ENCODE data around the gene HIBADH. TPM values are rescaled to one million over a fixed set of nuclear protein-coding genes. Genes with fewer than 3 reads are reported as not detected.
"Not testable (repeated sequence)": the region's sequence is repeated elsewhere in the genome, so short reads cannot be mapped to it uniquely, and the experiment has no call there.

The HIBADH gene
- total RNA-seq, 2 donors from 2014 or later = 28.2 to 44.4 TPM

- Histone ChIP-seq H3K4me1 (no peaks in the 10 kb centered on the region), H3K27me3 (no peaks in the 10 kb centered on the region), H3K9ac (ENCODE audit: low read depth in 2 of 2, low read length in 2 of 2) (no peak overlapping the region), H3K9me3 (no peaks in the 10 kb centered on the region), H3K36me3 (no peaks in the 10 kb centered on the region), H3K4me3 (no peak overlapping the region), H3K27ac (no peak overlapping the region)
- intact Hi-C loops (cut with DNase I) = no loop called here
- no peak for TF ChIP-seq CTCF (IDR thresholded peaks at IDR 0.05)
- no peak for DNase-seq
Measured at GRCh38 chr7:27513885-27514284, 148.8 kb downstream of the HIBADH start.

DNA sequence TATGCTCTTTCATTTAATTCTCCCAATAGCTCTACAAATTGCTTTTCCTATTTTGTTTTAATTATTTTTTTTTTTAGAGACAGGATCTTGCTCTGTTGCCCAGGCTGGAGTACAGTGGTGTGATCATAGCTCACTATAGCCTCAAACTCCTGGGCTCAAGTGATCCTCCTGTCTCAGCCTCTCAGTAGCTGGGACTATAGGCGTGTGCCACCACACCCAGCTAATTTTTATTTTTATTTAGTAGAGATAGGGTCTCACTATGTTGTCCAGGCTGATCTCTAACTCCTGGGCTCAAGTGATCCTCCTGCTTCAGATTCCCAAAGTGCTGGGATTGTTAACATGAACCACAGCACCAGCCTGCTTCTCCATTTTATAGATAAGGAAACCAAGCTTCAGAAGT is 151.3 kb downstream of the HIBADH start:
- intact Hi-C loops (cut with DNase I); H3K27ac ChIP-seq; H3K9me3 ChIP-seq; H3K36me3 ChIP-seq; H3K27me3 ChIP-seq; H3K4me1 ChIP-seq; H3K9ac ChIP-seq (ENCODE audit: low read depth in 2 of 2, low read length in 2 of 2); H3K4me3 ChIP-seq; DNase-seq: not testable (repeated sequence)

- Histone ChIP-seq H3K4me3 (no peak overlapping the region), H3K36me3 (no peaks in the 10 kb centered on the region), H3K4me1 (no peaks in the 10 kb centered on the region), H3K9ac (ENCODE audit: low read depth in 2 of 2, low read length in 2 of 2) (no peak overlapping the region), H3K27me3 (no peaks in the 10 kb centered on the region), H3K9me3 (no peaks in the 10 kb centered on the region), H3K27ac (no peak overlapping the region)
- TF ChIP-seq CTCF (IDR thresholded peaks at IDR 0.05) = no peak
- DNase-seq = no peak
- intact Hi-C loops (cut with DNase I) = no loop called here
Measured at GRCh38 chr7:27510541-27510940, 152.1 kb downstream of the HIBADH start.

GRCh38 chr7:27501879-27502278 is 160.8 kb downstream of the HIBADH start:
- H3K4me1 ChIP-seq; H3K36me3 ChIP-seq; intact Hi-C loops (cut with DNase I); DNase-seq; H3K27ac ChIP-seq; H3K9ac ChIP-seq (ENCODE audit: low read depth in 2 of 2, low read length in 2 of 2); H3K27me3 ChIP-seq; H3K9me3 ChIP-seq; H3K4me3 ChIP-seq: not testable (repeated sequence)

GRCh38 chr7:27501001-27501400 is 161.7 kb downstream of the HIBADH start:
- Histone ChIP-seq H3K4me3 (no peak overlapping the region), H3K27me3 (no peaks in the 10 kb centered on the region), H3K36me3 (no peaks in the 10 kb centered on the region), H3K4me1 (no peaks in the 10 kb centered on the region), H3K9me3 (no peaks in the 10 kb centered on the region), H3K9ac (ENCODE audit: low read depth in 2 of 2, low read length in 2 of 2) (no peak overlapping the region), H3K27ac (no peak overlapping the region)
- intact Hi-C loops (cut with DNase I) = no loop called here
- TF ChIP-seq CTCF (IDR thresholded peaks at IDR 0.05) = no peak
- no peak for DNase-seq

DNA sequence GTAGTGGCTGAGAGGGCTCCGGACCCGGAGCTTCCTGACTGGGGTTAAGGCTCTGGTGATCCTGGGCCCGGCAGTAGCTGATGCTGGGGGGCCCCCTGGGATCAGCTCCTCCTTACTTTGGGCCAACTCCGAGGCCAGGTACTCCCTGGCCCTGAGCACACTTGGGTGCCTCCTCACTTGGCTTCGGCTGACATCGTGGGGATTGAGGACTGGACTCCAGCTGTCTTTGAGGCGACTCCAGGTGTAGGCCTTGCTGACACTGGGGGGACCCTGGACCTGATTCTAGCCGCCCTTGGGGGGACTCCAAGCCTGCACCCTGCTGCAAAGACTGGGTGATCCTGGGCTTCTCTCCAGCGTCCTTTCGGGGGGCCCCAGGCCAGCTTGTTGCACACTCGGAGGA is 170.5 kb downstream of the HIBADH start:
- H3K9ac ChIP-seq (ENCODE audit: low read depth in 2 of 2, low read length in 2 of 2) = no peak overlapping the region
- TF ChIP-seq CTCF (IDR thresholded peaks at IDR 0.05) = no peak
- no peaks in the 10 kb centered on the region for H3K9me3 ChIP-seq
- no peaks in the 10 kb centered on the region for H3K36me3 ChIP-seq
- DNase-seq = no peak
- H3K27ac ChIP-seq = no peak overlapping the region
- no peak overlapping the region for H3K4me3 ChIP-seq
- no peaks in the 10 kb centered on the region for H3K27me3 ChIP-seq
- H3K4me1 ChIP-seq = no peaks in the 10 kb centered on the region
- intact Hi-C loops (cut with DNase I) = no loop called here

GRCh38 chr7:27491534-27491933 is 171.1 kb downstream of the HIBADH start:
- intact Hi-C loops (cut with DNase I) = no loop called here
- no peak for DNase-seq

More at GRCh38 chr7:27491534-27491933, 171.1 kb downstream of the HIBADH start:
- TF ChIP-seq CTCF (IDR thresholded peaks at IDR 0.05) = no peak
- Histone ChIP-seq H3K27me3 (no peaks in the 10 kb centered on the region), H3K36me3 (no peaks in the 10 kb centered on the region), H3K9me3 (no peaks in the 10 kb centered on the region), H3K27ac (no peak overlapping the region), H3K9ac (ENCODE audit: low read depth in 2 of 2, low read length in 2 of 2) (no peak overlapping the region), H3K4me1 (no peaks in the 10 kb centered on the region), H3K4me3 (no peak overlapping the region)
